ENCODE results near the gene TXLNG.

- TF ChIP-seq, protein P1, sequence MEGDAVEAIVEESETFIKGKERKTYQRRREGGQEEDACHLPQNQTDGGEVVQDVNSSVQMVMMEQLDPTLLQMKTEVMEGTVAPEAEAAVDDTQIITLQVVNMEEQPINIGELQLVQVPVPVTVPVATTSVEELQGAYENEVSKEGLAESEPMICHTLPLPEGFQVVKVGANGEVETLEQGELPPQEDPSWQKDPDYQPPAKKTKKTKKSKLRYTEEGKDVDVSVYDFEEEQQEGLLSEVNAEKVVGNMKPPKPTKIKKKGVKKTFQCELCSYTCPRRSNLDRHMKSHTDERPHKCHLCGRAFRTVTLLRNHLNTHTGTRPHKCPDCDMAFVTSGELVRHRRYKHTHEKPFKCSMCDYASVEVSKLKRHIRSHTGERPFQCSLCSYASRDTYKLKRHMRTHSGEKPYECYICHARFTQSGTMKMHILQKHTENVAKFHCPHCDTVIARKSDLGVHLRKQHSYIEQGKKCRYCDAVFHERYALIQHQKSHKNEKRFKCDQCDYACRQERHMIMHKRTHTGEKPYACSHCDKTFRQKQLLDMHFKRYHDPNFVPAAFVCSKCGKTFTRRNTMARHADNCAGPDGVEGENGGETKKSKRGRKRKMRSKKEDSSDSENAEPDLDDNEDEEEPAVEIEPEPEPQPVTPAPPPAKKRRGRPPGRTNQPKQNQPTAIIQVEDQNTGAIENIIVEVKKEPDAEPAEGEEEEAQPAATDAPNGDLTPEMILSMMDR (IDR thresholded peaks at IDR 0.05), result no peak
- no peak for TF ChIP-seq POLR2A (IDR thresholded peaks at IDR 0.05)
These were observed 20.7 kb upstream of the TXLNG start for GRCh38 chrX:16765594-16765993.
